ENCODE results near the gene FRMD4B.

DNA sequence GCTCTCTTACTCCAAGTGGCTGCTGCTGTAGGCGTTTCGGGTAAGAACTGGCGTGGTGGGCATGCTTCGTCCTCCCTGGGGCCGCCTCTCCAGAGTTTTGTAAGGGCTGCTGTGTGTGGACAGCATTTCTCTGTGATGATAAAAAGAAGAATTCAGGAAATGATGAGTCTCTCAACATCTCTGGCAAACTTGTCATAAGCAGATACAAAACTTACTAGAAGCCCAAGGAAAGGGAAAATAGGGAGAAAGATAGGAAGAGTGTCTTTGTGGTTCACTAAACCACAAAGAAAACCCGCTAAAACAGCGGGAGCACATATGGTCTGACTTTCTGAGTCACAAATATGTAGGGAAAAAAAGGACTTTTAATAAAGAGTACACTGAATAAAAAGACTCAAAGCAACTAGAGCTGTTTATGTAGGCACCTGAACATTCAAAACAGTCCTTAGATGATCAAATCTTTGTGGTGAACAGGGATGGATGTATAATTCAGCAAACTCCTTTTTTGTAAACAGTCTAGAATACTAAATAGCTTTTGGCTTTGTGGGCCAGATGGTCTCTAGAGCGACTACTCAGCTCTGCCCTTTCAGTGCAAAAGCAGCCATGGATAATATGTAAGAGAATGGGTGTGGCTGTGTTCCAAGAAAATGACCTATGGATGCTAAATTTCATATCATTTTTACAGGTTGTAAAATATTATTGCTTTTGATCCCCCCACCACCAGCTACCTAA is 203.1 kb downstream of the FRMD4B start:
- TF ChIP-seq, protein P1, sequence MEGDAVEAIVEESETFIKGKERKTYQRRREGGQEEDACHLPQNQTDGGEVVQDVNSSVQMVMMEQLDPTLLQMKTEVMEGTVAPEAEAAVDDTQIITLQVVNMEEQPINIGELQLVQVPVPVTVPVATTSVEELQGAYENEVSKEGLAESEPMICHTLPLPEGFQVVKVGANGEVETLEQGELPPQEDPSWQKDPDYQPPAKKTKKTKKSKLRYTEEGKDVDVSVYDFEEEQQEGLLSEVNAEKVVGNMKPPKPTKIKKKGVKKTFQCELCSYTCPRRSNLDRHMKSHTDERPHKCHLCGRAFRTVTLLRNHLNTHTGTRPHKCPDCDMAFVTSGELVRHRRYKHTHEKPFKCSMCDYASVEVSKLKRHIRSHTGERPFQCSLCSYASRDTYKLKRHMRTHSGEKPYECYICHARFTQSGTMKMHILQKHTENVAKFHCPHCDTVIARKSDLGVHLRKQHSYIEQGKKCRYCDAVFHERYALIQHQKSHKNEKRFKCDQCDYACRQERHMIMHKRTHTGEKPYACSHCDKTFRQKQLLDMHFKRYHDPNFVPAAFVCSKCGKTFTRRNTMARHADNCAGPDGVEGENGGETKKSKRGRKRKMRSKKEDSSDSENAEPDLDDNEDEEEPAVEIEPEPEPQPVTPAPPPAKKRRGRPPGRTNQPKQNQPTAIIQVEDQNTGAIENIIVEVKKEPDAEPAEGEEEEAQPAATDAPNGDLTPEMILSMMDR (IDR thresholded peaks at IDR 0.05; ENCODE audit: low read length), result no peak
- no peak for TF ChIP-seq EZH2 (IDR thresholded peaks at IDR 0.05; ENCODE audit: borderline replicate concordance, low read length)

All from OCI-LY1 (cell line).